ENCODE measurements around the gene KIAA1549. TPM values are rescaled to one million over a fixed set of nuclear protein-coding genes. Genes with fewer than 3 reads are reported as not detected.

The KIAA1549 gene
- total RNA-seq, 3 donors from 2014 or later: 2.0 to 4.2 (median 2.1) TPM

- Histone ChIP-seq H3K4me3 (no peak overlapping the region), H3K9me3 (no peaks in the 10 kb centered on the region), H3K4me1 (ENCODE audit: low read depth) (no peaks in the 10 kb centered on the region), H3K36me3 (ENCODE audit: low read depth) (no peaks in the 10 kb centered on the region)
- ATAC-seq: no peak
- no peak for TF ChIP-seq CTCF (IDR thresholded peaks at IDR 0.05)
- no peak for DNase-seq
- intact Hi-C loops (cut with DNase I, micrococcal nuclease): no loop called here
These were observed 87.9 kb downstream of the KIAA1549 start for GRCh38 chr7:138893258-138893657.

- ATAC-seq: peak; percentile 86
- TF ChIP-seq CTCF (IDR thresholded peaks at IDR 0.05): no peak
These were observed 88.4 kb downstream of the KIAA1549 start for GRCh38 chr7:138892812-138893211.

GRCh38 chr7:138892006-138892630 lies 89.1 kb downstream of the KIAA1549 start:
- DNase-seq (no peak), ATAC-seq (peak; percentile 61)
- no peak overlapping the region for H3K4me3 ChIP-seq
- no peaks in the 10 kb centered on the region for H3K4me1 ChIP-seq (ENCODE audit: low read depth)
- no peak for TF ChIP-seq CTCF (IDR thresholded peaks at IDR 0.05)
- H3K9me3 ChIP-seq: no peaks in the 10 kb centered on the region
- no peaks in the 10 kb centered on the region for H3K36me3 ChIP-seq (ENCODE audit: low read depth)
- intact Hi-C loops (cut with DNase I, micrococcal nuclease): no loop called here

More at GRCh38 chr7:138892812-138893211, 88.4 kb downstream of the KIAA1549 start:
- H3K4me3 ChIP-seq: no peak overlapping the region
- H3K9me3 ChIP-seq: no peaks in the 10 kb centered on the region
- intact Hi-C loops (cut with DNase I, micrococcal nuclease): no loop called here
- H3K36me3 ChIP-seq (ENCODE audit: low read depth): no peaks in the 10 kb centered on the region
- DNase-seq: no peak
- no peaks in the 10 kb centered on the region for H3K4me1 ChIP-seq (ENCODE audit: low read depth)

- Histone ChIP-seq H3K9me3 (no peaks in the 10 kb centered on the region), H3K4me1 (ENCODE audit: low read depth) (no peaks in the 10 kb centered on the region), H3K36me3 (ENCODE audit: low read depth) (no peaks in the 10 kb centered on the region), H3K4me3 (no peak overlapping the region)
- intact Hi-C loops (cut with DNase I, micrococcal nuclease): no loop called here
- no peak for DNase-seq
- TF ChIP-seq CTCF (IDR thresholded peaks at IDR 0.05): no peak
- ATAC-seq: no peak
These were observed 89.8 kb downstream of the KIAA1549 start for GRCh38 chr7:138891446-138891810.

GRCh38 chr7:138890499-138891445 lies 90.4 kb downstream of the KIAA1549 start:
- Histone ChIP-seq H3K4me3 (no peak overlapping the region), H3K9me3 (no peaks in the 10 kb centered on the region), H3K36me3 (ENCODE audit: low read depth) (no peaks in the 10 kb centered on the region), H3K4me1 (ENCODE audit: low read depth) (no peaks in the 10 kb centered on the region)
- peak in 1 of 3 donors; percentile 35 for DNase-seq
- intact Hi-C loops (cut with DNase I, micrococcal nuclease): no loop called here
- no peak for TF ChIP-seq CTCF (IDR thresholded peaks at IDR 0.05)
- ATAC-seq: no peak

All from mucosa of descending colon (tissue), 3 donors.